ENCODE measurements around the gene SYCP3.
"Not testable (repeated sequence)": the region's sequence is repeated elsewhere in the genome, so short reads cannot be mapped to it uniquely, and the experiment has no call there.

The SYCP3 gene

GRCh38 chr12:101690544-101691098 lies 48.6 kb downstream of the SYCP3 start:
- TF ChIP-seq CTCF (IDR thresholded peaks at IDR 0.05; ENCODE audit: insufficient read depth, low read length, poor library complexity, severe bottlenecking): no peak
- H3K27me3 ChIP-seq (replicated peaks; ENCODE audit: control insufficient read depth, insufficient read depth, low read length): no peaks in the 10 kb centered on the region
- no peak overlapping the region for H3K4me3 ChIP-seq (replicated peaks; ENCODE audit: low read depth, low read length)
- H3K36me3 ChIP-seq (ENCODE audit: control insufficient read depth, insufficient read depth, low read length): no peaks in the 10 kb centered on the region
- DNase-seq (ENCODE audit: extremely low read depth, insufficient read length): no peak

- DNase-seq (ENCODE audit: extremely low read depth, insufficient read length): no peak
- no peak overlapping the region for H3K4me3 ChIP-seq (replicated peaks; ENCODE audit: low read depth, low read length)
- no peaks in the 10 kb centered on the region for H3K27me3 ChIP-seq (replicated peaks; ENCODE audit: control insufficient read depth, insufficient read depth, low read length)
- no peak for TF ChIP-seq CTCF (IDR thresholded peaks at IDR 0.05; ENCODE audit: insufficient read depth, low read length, poor library complexity, severe bottlenecking)
- no peaks in the 10 kb centered on the region for H3K36me3 ChIP-seq (ENCODE audit: control insufficient read depth, insufficient read depth, low read length)
Measured at GRCh38 chr12:101686176-101686575, 53.1 kb downstream of the SYCP3 start.

DNA sequence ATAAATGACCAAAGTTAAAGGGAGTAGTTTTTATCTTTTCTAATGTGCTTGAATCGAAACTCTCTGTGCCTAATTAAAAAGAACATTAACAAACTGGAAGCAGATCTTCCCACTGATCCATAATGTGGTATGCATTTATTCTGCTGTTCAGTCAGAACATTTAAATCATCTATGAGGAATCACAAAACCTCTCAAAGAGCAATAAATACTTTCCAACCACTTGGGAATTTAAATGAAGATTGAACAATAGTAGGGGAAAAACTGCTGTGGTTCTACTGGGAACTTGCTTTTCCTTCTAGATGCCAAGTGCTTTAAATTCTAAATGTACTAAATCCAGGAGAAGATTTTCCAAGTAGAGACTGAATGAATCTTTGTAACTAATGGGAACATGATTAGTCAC lies 54.2 kb downstream of the SYCP3 start:
- TF ChIP-seq CTCF (IDR thresholded peaks at IDR 0.05; ENCODE audit: insufficient read depth, low read length, poor library complexity, severe bottlenecking): no peak
- H3K27me3 ChIP-seq (replicated peaks; ENCODE audit: control insufficient read depth, insufficient read depth, low read length): no peaks in the 10 kb centered on the region
- no peaks in the 10 kb centered on the region for H3K36me3 ChIP-seq (ENCODE audit: control insufficient read depth, insufficient read depth, low read length)
- no peak for DNase-seq (ENCODE audit: extremely low read depth, insufficient read length)
- H3K4me3 ChIP-seq (replicated peaks; ENCODE audit: low read depth, low read length): no peak overlapping the region

DNA sequence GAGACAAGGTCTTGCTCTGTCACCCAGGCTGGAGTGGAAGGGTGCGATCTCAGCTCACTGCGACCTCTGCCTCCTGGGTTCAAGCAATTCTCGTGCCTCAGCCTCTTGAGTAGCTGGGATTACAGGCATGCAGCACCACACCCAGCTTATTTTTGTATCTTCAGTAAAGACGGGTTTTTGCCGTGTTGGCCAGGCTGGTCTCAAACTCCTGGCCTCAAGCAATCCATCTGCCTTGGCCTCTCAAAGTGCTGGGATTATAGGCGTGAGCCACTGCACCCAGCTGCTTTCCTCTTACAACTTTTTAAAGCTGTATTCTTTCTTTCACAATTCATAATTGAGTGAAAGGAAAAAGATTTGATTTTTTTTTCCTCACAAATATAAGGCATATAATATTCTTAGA lies 57.6 kb downstream of the SYCP3 start:
- H3K27me3 ChIP-seq (replicated peaks; ENCODE audit: control insufficient read depth, insufficient read depth, low read length); H3K36me3 ChIP-seq (ENCODE audit: control insufficient read depth, insufficient read depth, low read length); H3K4me3 ChIP-seq (replicated peaks; ENCODE audit: low read depth, low read length); DNase-seq (ENCODE audit: extremely low read depth, insufficient read length): not testable (repeated sequence)

- no peak for DNase-seq (ENCODE audit: extremely low read depth, insufficient read length)
- Histone ChIP-seq H3K36me3 (ENCODE audit: control insufficient read depth, insufficient read depth, low read length) (no peaks in the 10 kb centered on the region), H3K27me3 (replicated peaks; ENCODE audit: control insufficient read depth, insufficient read depth, low read length) (no peaks in the 10 kb centered on the region), H3K4me3 (replicated peaks; ENCODE audit: low read depth, low read length) (no peak overlapping the region)
- no peak for TF ChIP-seq CTCF (IDR thresholded peaks at IDR 0.05; ENCODE audit: insufficient read depth, low read length, poor library complexity, severe bottlenecking)
Measured at GRCh38 chr12:101680647-101681046, 58.6 kb downstream of the SYCP3 start.

DNA sequence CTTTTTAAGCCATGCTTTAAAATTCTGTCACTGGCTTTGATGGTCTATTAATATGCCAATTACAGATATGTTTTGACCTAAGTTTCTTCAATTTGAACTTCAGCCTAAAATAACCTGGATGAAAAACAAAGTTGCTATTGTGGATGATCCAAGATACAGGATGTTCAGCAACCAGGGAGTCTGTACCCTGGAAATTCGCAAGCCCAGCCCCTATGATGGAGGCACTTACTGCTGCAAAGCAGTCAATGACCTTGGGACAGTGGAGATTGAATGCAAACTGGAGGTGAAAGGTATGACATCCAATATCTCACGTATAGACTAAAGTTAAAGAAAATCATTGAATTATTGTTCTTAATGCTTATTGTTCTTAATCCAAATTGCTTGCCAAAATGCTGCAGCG lies 59.0 kb downstream of the SYCP3 start:
- TF ChIP-seq CTCF (IDR thresholded peaks at IDR 0.05; ENCODE audit: insufficient read depth, low read length, poor library complexity, severe bottlenecking): no peak
- DNase-seq (ENCODE audit: extremely low read depth, insufficient read length): no peak
- H3K4me3 ChIP-seq (replicated peaks; ENCODE audit: low read depth, low read length): no peak overlapping the region
- H3K36me3 ChIP-seq (ENCODE audit: control insufficient read depth, insufficient read depth, low read length): no peaks in the 10 kb centered on the region
- no peaks in the 10 kb centered on the region for H3K27me3 ChIP-seq (replicated peaks; ENCODE audit: control insufficient read depth, insufficient read depth, low read length)
